Spleen (tissue), 7 donors: ENCODE measurements around the gene ARSG.

Experiments used
- CTCF ChIP-seq, 11 experiments: fragments of 200-600 bp in 7 of 11; fragments of 450-650 bp in 4 of 11; sonication (generic) in 4 of 11; IDR thresholded peaks in 8 of 11; conservative IDR thresholded peaks in 3 of 11; 1 replicate in 7 of 11; 2 replicates in 4 of 11; pipeline versions ENCODE4 v1.4.0 to v1.8.0; 2016 to 2021; ENCODE audit warnings: antibody characterized with exemption in 11 of 11, inconsistent platforms in 4 of 11, mild to moderate bottlenecking in 1 of 11
- POLR2A ChIP-seq, 3 donors: fragments of 450-650 bp; IDR thresholded peaks; one replicate each; pipeline ENCODE4 v1.5.1; 2017; ENCODE audit warnings: antibody characterized with exemption in 3 of 3, mild to moderate bottlenecking in 1 of 3
- donor health status: DM: no; HTN: no; CAD: no; lungs with moderate emphysema.
- donor health status: DM: no; HTN: no; CAD: no.
- donor health status: DM: no; HTN: no; CAD: no.

- no peak for TF ChIP-seq CTCF (IDR thresholded peaks at IDR 0.05 in 8 of 11, conservative IDR thresholded peaks at IDR 0.05 in 3 of 11)
- TF ChIP-seq POLR2A (IDR thresholded peaks at IDR 0.05) = no peak
Measured at GRCh38 chr17:68290955-68291835, at the start of gene ARSG, which contains the start of gene SLC16A6.
